GM10266 (cell line): Measurements from ENCODE around the gene ZFR2.

Source experiments
- DNase-seq: peaks from one replicate; pipeline ENCODE4 v3.0.0; 2012; ENCODE audit errors: extremely low spot score
- CTCF ChIP-seq: IDR thresholded peaks from 2 replicates; pipeline ENCODE4 v1.5.1; 2012; ENCODE audit warnings: mild to moderate bottlenecking, low read depth; ENCODE audit not compliant: control insufficient read depth, insufficient read depth; ENCODE audit errors: missing control alignments

Gene ZFR2

GRCh38 chr19:3831601-3832000, 37.2 kb downstream of the ZFR2 start:
- TF ChIP-seq CTCF: no peak
- no peak for DNase-seq

- TF ChIP-seq CTCF: no peak
- DNase-seq: no peak
Measured at GRCh38 chr19:3830621-3831589, 37.9 kb downstream of the ZFR2 start.

- TF ChIP-seq CTCF: no peak
- DNase-seq: no peak
Measured at GRCh38 chr19:3827306-3827705, 41.5 kb downstream of the ZFR2 start.

- no peak for TF ChIP-seq CTCF
- no peak for DNase-seq
Measured at GRCh38 chr19:3826163-3826562, 42.7 kb downstream of the ZFR2 start.

GRCh38 chr19:3825286-3825956, 43.4 kb downstream of the ZFR2 start:
- no peak for DNase-seq
- TF ChIP-seq CTCF: no peak

GRCh38 chr19:3823350-3823713, 45.5 kb downstream of the ZFR2 start:
- DNase-seq: no peak
- no peak for TF ChIP-seq CTCF
